Measurements from ENCODE around the gene AWAT2. TPM values are rescaled to one million over a fixed set of nuclear protein-coding genes. Genes with fewer than 3 reads are reported as not detected.

The AWAT2 gene
- total and polyA plus RNA-seq, 2 donors from 2014 or later: not detected

Small RNA genes within 50 kb of the gene (microRNA-seq; reads per million reads assigned to microRNA genes)
- 4.4 reads per million, percentile 6 among the genes with 10 or more reads in this experiment for gene MIR676

Other genes with a start within 250 kb of the AWAT2 start
- not detected for gene OTUD6A, start 12.5 kb upstream of the AWAT2 start, total RNA-seq
- gene OTUD6A, start 12.5 kb upstream of the AWAT2 start, polyA plus RNA-seq (ENCODE audit: insufficient read depth, low read depth, low replicate concordance): not detected
- 44.2 TPM for gene IGBP1, start 83.5 kb upstream of the AWAT2 start, total RNA-seq
- gene IGBP1, start 83.5 kb upstream of the AWAT2 start, polyA plus RNA-seq (ENCODE audit: insufficient read depth, low read depth, low replicate concordance): 67.3 TPM
- gene DGAT2L6, start 127.5 kb upstream of the AWAT2 start, total RNA-seq: not detected
- not detected for gene DGAT2L6, start 127.5 kb upstream of the AWAT2 start, polyA plus RNA-seq (ENCODE audit: insufficient read depth, low read depth, low replicate concordance)
- gene AWAT1, start 184.7 kb upstream of the AWAT2 start, total RNA-seq: not detected
- not detected for gene AWAT1, start 184.7 kb upstream of the AWAT2 start, polyA plus RNA-seq (ENCODE audit: insufficient read depth, low read depth, low replicate concordance)
- gene P2RY4, start 210.3 kb upstream of the AWAT2 start, total RNA-seq: 0.31 TPM
- not detected for gene P2RY4, start 210.3 kb upstream of the AWAT2 start, polyA plus RNA-seq (ENCODE audit: insufficient read depth, low read depth, low replicate concordance)
- not detected for gene ARR3, start 218.4 kb upstream of the AWAT2 start, total RNA-seq
- gene ARR3, start 218.4 kb upstream of the AWAT2 start, polyA plus RNA-seq (ENCODE audit: insufficient read depth, low read depth, low replicate concordance): not detected
- gene RAB41, start 232.2 kb upstream of the AWAT2 start, total RNA-seq: not detected
- not detected for gene RAB41, start 232.2 kb upstream of the AWAT2 start, polyA plus RNA-seq (ENCODE audit: insufficient read depth, low read depth, low replicate concordance)
- gene PDZD11, start 240.0 kb upstream of the AWAT2 start, total RNA-seq: 31.3 TPM
- gene PDZD11, start 240.0 kb upstream of the AWAT2 start, polyA plus RNA-seq (ENCODE audit: insufficient read depth, low read depth, low replicate concordance): 74.6 TPM
- 0.35 TPM for gene KIF4A, start 240.2 kb upstream of the AWAT2 start, total RNA-seq
- 0.13 TPM for gene KIF4A, start 240.2 kb upstream of the AWAT2 start, polyA plus RNA-seq (ENCODE audit: insufficient read depth, low read depth, low replicate concordance)